Kidney (tissue), 11 donors: ENCODE measurements around the gene CD8B2. TPM values are rescaled to one million over a fixed set of nuclear protein-coding genes. Genes with fewer than 3 reads are reported as not detected.
"Not testable (repeated sequence)": the region's sequence is repeated elsewhere in the genome, so short reads cannot be mapped to it uniquely, and the experiment has no call there.

ENCODE experiments used
- DNase-seq, 5 donors: peaks; one replicate each; pipeline ENCODE4 v3.0.0-alpha.2; 2013 to 2020
- FAIRE-seq: peaks from 2 replicates; lab custom pipeline; 2012; peaks lifted over from hg19 to GRCh38; lab: Jason Lieb, UNC
- H3K27ac ChIP-seq, 2 donors: one replicate each; pipeline ENCODE4 v1.7.0; 2013; ENCODE audit warnings: low read depth in 2 of 2, low read length in 2 of 2, inconsistent platforms in 1 of 2
- H3K27me3 ChIP-seq: one replicate; pipeline ENCODE4 v1.7.1; 2013; ENCODE audit warnings: low read length, inconsistent platforms; ENCODE audit not compliant: control insufficient read depth, insufficient read depth
- H3K36me3 ChIP-seq, 3 donors: one replicate each; pipeline versions ENCODE4 v1.7.0 to v1.7.1; 2013; ENCODE audit warnings: low read length in 3 of 3, control low read depth in 1 of 3, inconsistent platforms in 1 of 3; ENCODE audit not compliant: insufficient read depth in 3 of 3, control insufficient read depth in 2 of 3
- H3K4me1 ChIP-seq, 3 donors: one replicate each; pipeline versions ENCODE4 v1.7.0 to v1.7.1; 2013; ENCODE audit warnings: low read length in 3 of 3, inconsistent platforms in 1 of 3, low read depth in 1 of 3; ENCODE audit not compliant: control insufficient read depth in 2 of 3, insufficient read depth in 2 of 3
- H3K4me3 ChIP-seq, 3 donors: one replicate each; pipeline versions ENCODE4 v1.7.0 to v1.8.1; 2013; ENCODE audit warnings: low read length in 3 of 3, control low read depth in 1 of 3, inconsistent platforms in 1 of 3
- H3K9ac ChIP-seq, 3 donors: one replicate each; pipeline versions ENCODE4 v1.7.0 to v1.7.1; 2013; ENCODE audit warnings: low read length in 3 of 3, control low read depth in 1 of 3, inconsistent platforms in 1 of 3
- H3K9me3 ChIP-seq, 3 donors: one replicate each; pipeline versions ENCODE4 v1.7.0 to v1.7.1; 2013; ENCODE audit warnings: low read length in 3 of 3, control low read depth in 1 of 3, inconsistent platforms in 1 of 3; ENCODE audit not compliant: control insufficient read depth in 2 of 3, insufficient read depth in 1 of 3
- intact Hi-C: fragments of 100-400 bp; cut with DNase I; formaldehyde crosslinking; loops from one replicate; pipeline ENCODE4 v1.11.1; 2022
- polyA plus RNA-seq: library from polyadenylated mRNA; stranded (reverse); fragments of 350-450 nt; fragmentation: Illumina TruSeq; extraction: RNeasy Lipid Tissue Mini Kit (QIAGEN cat#74804); gene quantifications from one replicate; pipeline ENCODE4 v1.2.3, GENCODE V29; 2014; ENCODE audit warnings: low read depth, low replicate concordance; ENCODE audit not compliant: insufficient read depth
- total RNA-seq: library from RNA; stranded (reverse); fragmentation: NEBNext Ultra II Directional; extraction: Animal tissue kit (Norgen Biotek cat#: 25700); gene quantifications from one replicate; pipeline ENCODE4 v1.2.1, GENCODE V29; 2021
- donor health status: control.
- donor health status: control.
- donor health status: DM: yes; HTN: yes; CAD: no.
- donor health status: Normal renal cell carcinoma (clear cell type).

Gene CD8B2
- total and polyA plus RNA-seq, 2 donors from 2014 or later = 0.09 to 0.71 TPM

DNA sequence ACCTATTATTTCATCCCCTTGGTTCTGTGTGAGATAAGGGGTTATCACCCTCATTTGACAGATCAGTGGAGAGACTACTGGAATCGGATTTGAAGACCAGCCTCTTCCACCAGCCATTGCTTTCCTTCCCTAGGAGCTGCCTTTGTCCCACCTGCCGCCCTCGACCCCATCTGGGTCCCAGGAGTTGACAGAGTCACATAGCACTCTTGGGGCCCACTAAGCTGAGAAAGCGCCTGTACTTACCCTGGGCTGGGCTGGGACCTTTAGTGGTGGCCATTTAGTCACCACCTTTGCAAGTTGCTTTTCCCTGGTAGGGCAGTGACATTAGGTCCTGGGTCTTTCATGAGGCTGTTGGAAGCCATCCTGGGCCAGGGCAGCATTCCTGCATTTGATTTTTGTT lies 17.6 kb downstream of the CD8B2 start:
- not testable (repeated sequence) for H3K27me3 ChIP-seq, FAIRE-seq

GRCh38 chr2:106506002-106506687 lies 19.0 kb downstream of the CD8B2 start:
- H3K9ac ChIP-seq, H3K36me3 ChIP-seq, H3K9me3 ChIP-seq, H3K27ac ChIP-seq, H3K4me3 ChIP-seq, FAIRE-seq, H3K4me1 ChIP-seq, H3K27me3 ChIP-seq, DNase-seq, intact Hi-C loops: not testable (repeated sequence)

More for the DNA sequence above, 17.6 kb downstream of the CD8B2 start:
- H3K4me1 ChIP-seq, H3K9me3 ChIP-seq, H3K4me3 ChIP-seq, H3K36me3 ChIP-seq, H3K27ac ChIP-seq, DNase-seq, intact Hi-C loops, H3K9ac ChIP-seq: not testable (repeated sequence)

DNA sequence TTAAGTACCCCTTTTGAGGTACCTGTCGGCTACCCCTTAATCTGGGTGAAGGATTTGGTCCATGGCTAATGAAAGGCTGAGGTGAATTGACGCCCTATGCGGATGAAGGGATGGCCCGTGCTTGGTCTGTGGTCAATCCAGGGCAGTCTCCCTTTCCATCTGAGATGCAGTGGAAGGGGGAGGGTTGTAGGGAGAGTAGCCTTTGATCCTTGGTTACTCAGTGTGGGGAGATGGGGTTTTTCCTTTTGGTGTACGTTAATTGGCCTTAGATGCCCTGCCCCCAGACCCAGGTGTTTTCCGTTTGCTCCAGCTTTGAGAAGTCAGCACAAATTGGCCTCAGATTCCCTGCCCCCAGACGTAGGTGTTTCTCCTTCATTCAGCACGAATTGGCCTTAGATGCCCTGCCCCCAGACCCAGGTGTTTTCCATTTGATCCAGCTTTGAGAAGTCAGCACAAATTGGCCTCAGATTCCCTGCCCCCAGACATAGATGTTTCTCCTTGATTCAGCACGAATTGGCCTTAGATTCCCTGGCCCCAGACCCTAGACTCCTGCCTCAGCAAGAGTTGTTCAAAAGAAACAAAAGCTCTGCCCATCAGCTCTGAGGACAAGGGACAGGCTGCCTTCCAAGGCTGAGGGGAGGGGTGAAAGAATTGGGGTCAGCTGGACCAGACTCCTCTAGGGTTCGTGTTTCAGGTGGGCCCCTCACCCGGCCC lies 21.7 kb downstream of the CD8B2 start:
- H3K4me3 ChIP-seq, DNase-seq, H3K36me3 ChIP-seq, H3K27me3 ChIP-seq, intact Hi-C loops, H3K9me3 ChIP-seq, H3K9ac ChIP-seq, H3K4me1 ChIP-seq, H3K27ac ChIP-seq, FAIRE-seq: not testable (repeated sequence)

GRCh38 chr2:106509374-106509770 lies 22.2 kb downstream of the CD8B2 start:
- H3K4me1 ChIP-seq, H3K9me3 ChIP-seq, H3K9ac ChIP-seq, H3K36me3 ChIP-seq, intact Hi-C loops, H3K27ac ChIP-seq, H3K4me3 ChIP-seq, H3K27me3 ChIP-seq, FAIRE-seq, DNase-seq: not testable (repeated sequence)

DNA sequence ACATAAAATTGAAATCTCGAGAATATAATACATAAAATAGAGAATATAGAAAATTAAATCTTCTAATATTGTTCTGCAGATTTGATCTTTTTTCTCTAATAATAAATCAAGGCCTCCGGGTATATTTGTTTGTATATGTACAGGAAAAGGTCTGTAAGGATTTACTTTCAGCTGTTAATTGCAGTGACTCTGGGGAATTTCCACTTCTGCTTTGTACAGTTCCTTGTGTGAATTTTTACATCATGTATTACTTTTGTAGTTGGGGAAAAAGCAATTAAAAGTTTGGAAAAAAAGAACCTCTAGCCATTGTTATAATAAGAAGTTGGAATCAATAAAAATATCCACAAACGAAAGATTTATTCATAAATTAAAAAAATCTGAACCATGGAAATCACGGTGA lies 23.6 kb downstream of the CD8B2 start:
- peak; percentile 54 for FAIRE-seq
- H3K9ac ChIP-seq, H3K4me3 ChIP-seq, H3K4me1 ChIP-seq, H3K9me3 ChIP-seq, intact Hi-C loops, H3K27ac ChIP-seq, H3K27me3 ChIP-seq, DNase-seq, H3K36me3 ChIP-seq: not testable (repeated sequence)

GRCh38 chr2:106511476-106511901 lies 24.3 kb downstream of the CD8B2 start:
- intact Hi-C loops, H3K27me3 ChIP-seq, H3K27ac ChIP-seq, H3K4me1 ChIP-seq, H3K9ac ChIP-seq, H3K36me3 ChIP-seq, H3K9me3 ChIP-seq, FAIRE-seq, H3K4me3 ChIP-seq: not testable (repeated sequence)
- peak in 2 of 5 donors; percentile 14 to 73 for DNase-seq

DNA sequence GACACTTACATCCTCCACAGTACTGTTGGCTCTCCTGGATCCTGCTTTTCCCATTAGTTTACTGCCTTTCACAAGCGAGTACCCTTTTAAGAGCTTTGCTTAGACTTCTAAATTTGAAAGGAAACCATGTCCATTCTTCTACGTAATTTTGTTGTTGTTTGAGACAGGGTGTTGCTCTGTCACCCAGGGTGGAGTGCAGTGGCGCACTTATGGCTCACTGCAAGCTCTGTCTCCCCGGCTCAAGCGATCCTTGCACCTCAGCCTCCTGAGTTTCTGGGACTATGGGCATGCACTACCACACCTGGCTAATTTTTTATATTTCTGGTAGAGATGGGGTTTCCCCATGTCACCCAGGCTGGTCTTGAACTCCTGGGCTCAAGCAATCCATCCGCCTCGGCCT lies 24.8 kb downstream of the CD8B2 start:
- H3K4me1 ChIP-seq, FAIRE-seq, intact Hi-C loops, H3K36me3 ChIP-seq, H3K9ac ChIP-seq, H3K27me3 ChIP-seq, H3K27ac ChIP-seq, H3K4me3 ChIP-seq, H3K9me3 ChIP-seq, DNase-seq: not testable (repeated sequence)

GRCh38 chr2:106513391-106513790 lies 26.2 kb downstream of the CD8B2 start:
- H3K27me3 ChIP-seq, H3K9me3 ChIP-seq, H3K4me1 ChIP-seq, FAIRE-seq, DNase-seq, H3K27ac ChIP-seq, H3K4me3 ChIP-seq, H3K9ac ChIP-seq, H3K36me3 ChIP-seq, intact Hi-C loops: not testable (repeated sequence)
